Left lung (tissue), 10 donors: ENCODE results near the gene COL20A1. TPM values are rescaled to one million over a fixed set of nuclear protein-coding genes. Genes with fewer than 3 reads are reported as not detected.
A peak's percentile ranks its signal among the peaks of the same experiment; 100 is the strongest.

Source experiments
- ATAC-seq: fragments of 200-7000 bp; cut with Tn5 transposase; one replicate; pipeline ENCODE4 v1.9.1; 2020; ENCODE audit warnings: moderate library complexity
- DNase-seq, 4 donors: peaks; one replicate each; pipeline ENCODE4 v3.0.0-alpha.2; 2013 to 2020
- H3K27ac ChIP-seq, 2 donors: fragments of 200-600 bp; sonication (generic) in 1 of 2; one replicate each; pipeline versions ENCODE4 v1.5.0 to v1.8.0; 2020 to 2021
- H3K27me3 ChIP-seq, 2 donors: fragments of 200-600 bp; sonication (generic) in 1 of 2; one replicate each; pipeline versions ENCODE4 v1.5.0 to v1.8.0; 2020 to 2021
- H3K36me3 ChIP-seq, 2 donors: fragments of 200-600 bp; sonication (generic) in 1 of 2; one replicate each; pipeline versions ENCODE4 v1.5.0 to v1.8.0; 2020 to 2021
- H3K4me1 ChIP-seq, 2 donors: fragments of 200-600 bp; one replicate each; pipeline ENCODE4 v1.8.0; 2021
- H3K4me3 ChIP-seq, 2 donors: fragments of 200-600 bp; sonication (generic) in 1 of 2; one replicate each; pipeline versions ENCODE4 v1.5.0 to v1.8.0; 2020 to 2021; ENCODE audit warnings: mild to moderate bottlenecking in 1 of 2
- H3K9me3 ChIP-seq, 2 donors: fragments of 200-600 bp; sonication (generic) in 1 of 2; one replicate each; pipeline versions ENCODE4 v1.5.0 to v1.8.0; 2020 to 2021
- CTCF ChIP-seq, 2 donors: fragments of 200-600 bp; sonication (generic) in 1 of 2; IDR thresholded peaks; one replicate each; pipeline versions ENCODE4 v1.5.0 to v1.8.0; 2021; ENCODE audit warnings: antibody characterized with exemption in 2 of 2
- intact Hi-C, 2 donors: fragments of 100-400 bp; cut with DNase I; formaldehyde crosslinking; loops; one replicate each; pipeline versions ENCODE4 v1.11.2 to v1.14.2; 2022
- polyA plus RNA-seq, 6 donors: library from polyadenylated mRNA; unstranded; fragments of 120-200 nt; gene quantifications; one replicate each; pipeline ENCODE4 v1.2.1, GENCODE V29; 2013; ENCODE audit not compliant: insufficient read length in 6 of 6
- total RNA-seq, 2 donors: library from RNA; stranded (reverse); fragmentation: NEBNext Ultra II Directional; extraction: Animal tissue kit (Norgen Biotek cat#: 25700); gene quantifications; one replicate each; pipeline ENCODE4 v1.2.1, GENCODE V29; 2021
- donor health status: DM: no; HTN: yes; CAD: no.
- donor health status: DM: no; HTN: no; CAD: no.

Gene COL20A1
- total and polyA plus RNA-seq, 8 donors = 0.08 to 0.31 (median 0.24) TPM; not detected in 2

DNA sequence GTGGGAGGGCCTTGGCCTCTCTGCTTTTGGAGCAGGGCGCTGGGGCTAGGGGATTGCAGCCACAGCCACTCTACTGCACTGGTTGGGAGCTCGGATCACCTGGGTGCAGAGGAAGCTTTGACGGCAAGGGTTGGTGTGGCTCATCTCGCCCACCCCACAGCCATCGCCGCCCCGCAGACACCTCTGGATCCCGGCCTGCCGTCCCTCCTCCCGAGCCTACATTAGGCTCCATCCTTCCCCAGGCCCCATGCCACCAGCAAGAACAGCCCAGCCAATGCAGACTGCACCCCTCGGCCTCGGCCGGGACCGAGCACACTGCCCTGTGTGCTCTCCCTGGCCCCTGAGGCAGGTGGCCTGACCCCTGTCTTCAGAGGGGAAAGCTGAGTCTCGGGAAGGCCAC, 32.5 kb upstream of the COL20A1 start:
- no peak overlapping the region for H3K27ac ChIP-seq
- no peak for DNase-seq
- no peaks in the 10 kb centered on the region for H3K4me1 ChIP-seq
- intact Hi-C loops = no loop called here
- H3K36me3 ChIP-seq = no peaks in the 10 kb centered on the region
- no peaks in the 10 kb centered on the region for H3K9me3 ChIP-seq
- no peak for TF ChIP-seq CTCF (IDR thresholded peaks at IDR 0.05)
- ATAC-seq = no peak
- peaks cover 12 to 94% of the 10 kb centered on the region in 2 donors for H3K27me3 ChIP-seq
- no peak overlapping the region for H3K4me3 ChIP-seq

GRCh38 chr20:63261060-63261794, 31.8 kb upstream of the COL20A1 start:
- H3K4me3 ChIP-seq = no peak overlapping the region
- intact Hi-C loops = no loop called here
- peak in 2 of 4 donors; percentile 72 to 90 for DNase-seq
- no peak overlapping the region for H3K27ac ChIP-seq
- H3K27me3 ChIP-seq = peaks cover 6 to 94% of the 10 kb centered on the region in 2 donors
- no peak for TF ChIP-seq CTCF (IDR thresholded peaks at IDR 0.05)
- no peak for ATAC-seq
- no peaks in the 10 kb centered on the region for H3K36me3 ChIP-seq
- no peaks in the 10 kb centered on the region for H3K9me3 ChIP-seq
- no peaks in the 10 kb centered on the region for H3K4me1 ChIP-seq

GRCh38 chr20:63261795-63262528, 31.0 kb upstream of the COL20A1 start:
- Histone ChIP-seq H3K4me1 (no peaks in the 10 kb centered on the region), H3K4me3 (no peak overlapping the region), H3K36me3 (no peaks in the 10 kb centered on the region), H3K27me3 (peaks cover 4 to 92% of the 10 kb centered on the region in 2 donors), H3K27ac (no peak overlapping the region), H3K9me3 (no peaks in the 10 kb centered on the region)
- no peak for TF ChIP-seq CTCF (IDR thresholded peaks at IDR 0.05)
- no peak for ATAC-seq
- intact Hi-C loops = no loop called here
- DNase-seq = no peak

- no peak for TF ChIP-seq CTCF (IDR thresholded peaks at IDR 0.05)
- Histone ChIP-seq H3K4me3 (no peak overlapping the region), H3K4me1 (no peaks in the 10 kb centered on the region), H3K9me3 (no peaks in the 10 kb centered on the region), H3K27ac (no peak overlapping the region), H3K36me3 (no peaks in the 10 kb centered on the region), H3K27me3 (peaks cover 4 to 99% of the 10 kb centered on the region in 2 donors)
- intact Hi-C loops = no loop called here
- DNase-seq (no peak), ATAC-seq (no peak)
These were observed 30.1 kb upstream of the COL20A1 start for GRCh38 chr20:63262836-63263235.

GRCh38 chr20:63264000-63264399, 29.0 kb upstream of the COL20A1 start:
- H3K27me3 ChIP-seq = peaks cover 4 to 99% of the 10 kb centered on the region in 2 donors
- no peaks in the 10 kb centered on the region for H3K36me3 ChIP-seq
- H3K4me3 ChIP-seq = no peak overlapping the region
- no peaks in the 10 kb centered on the region for H3K4me1 ChIP-seq
- no peak overlapping the region for H3K27ac ChIP-seq
- intact Hi-C loops = no loop called here
- DNase-seq = no peak
- no peak for TF ChIP-seq CTCF (IDR thresholded peaks at IDR 0.05)
- no peak for ATAC-seq
- H3K9me3 ChIP-seq = no peaks in the 10 kb centered on the region
